GM21529 (cell line): ENCODE results near the gene OR13J1.
"Not testable (repeated sequence)": the region's sequence is repeated elsewhere in the genome, so short reads cannot be mapped to it uniquely, and the experiment has no call there.

Source experiments
- ATAC-seq: cut with Tn5 transposase; IDR thresholded peaks from one replicate; pipeline ENCODE4 v1.9.1; 2021; ENCODE audit not compliant: unreplicated experiment

Gene OR13J1

GRCh38 chr9:35870351-35870923 is at the start of gene OR13J1:
Gene OR13J1, minus strand, starts transcription at chr9:35870401. Its CDS starts 0 bp downstream, at chr9:35870401.
- ATAC-seq, result no peak

- no peak for ATAC-seq
Observed at GRCh38 chr9:35919212-35920008, 49.2 kb upstream of the OR13J1 start.

GRCh38 chr9:35918780-35919179 is 48.6 kb upstream of the OR13J1 start:
- no peak for ATAC-seq

GRCh38 chr9:35917261-35917660 is 47.1 kb upstream of the OR13J1 start:
- no peak for ATAC-seq

GRCh38 chr9:35915681-35916294 is 45.6 kb upstream of the OR13J1 start:
- no peak for ATAC-seq

- no peak for ATAC-seq
Observed at GRCh38 chr9:35914301-35914807, 44.2 kb upstream of the OR13J1 start.

GRCh38 chr9:35913429-35913828 is 43.2 kb upstream of the OR13J1 start:
- not testable (repeated sequence) for ATAC-seq

GRCh38 chr9:35912791-35913400 is 42.7 kb upstream of the OR13J1 start:
- no peak for ATAC-seq

GRCh38 chr9:35911690-35912089 is 41.5 kb upstream of the OR13J1 start:
- ATAC-seq, result no peak

GRCh38 chr9:35910613-35911359 is 40.6 kb upstream of the OR13J1 start:
- ATAC-seq, result no peak

- ATAC-seq, result no peak
Observed at GRCh38 chr9:35909687-35910612, 39.7 kb upstream of the OR13J1 start.

GRCh38 chr9:35909274-35909673 is 39.1 kb upstream of the OR13J1 start, which contains the start of gene SPAAR:
Gene SPAAR, plus strand, starts transcription at chr9:35909490. Its CDS starts 974 bp downstream, at chr9:35910464.
- no peak for ATAC-seq

- no peak for ATAC-seq
Observed at GRCh38 chr9:35908504-35909125, 38.4 kb upstream of the OR13J1 start.

- ATAC-seq, result no peak
Observed at GRCh38 chr9:35907711-35908503, 37.7 kb upstream of the OR13J1 start.

GRCh38 chr9:35906923-35907699 is 36.9 kb upstream of the OR13J1 start:
- no peak for ATAC-seq

GRCh38 chr9:35905912-35906679 is 35.9 kb upstream of the OR13J1 start, which contains the start of gene HRCT1:
Gene HRCT1, plus strand, starts transcription at chr9:35906202. Its CDS starts 86 bp downstream, at chr9:35906288.
- ATAC-seq, result no peak
